ENCODE results near the gene CCDC30.

GRCh38 chr1:42432714-42433113, 30.4 kb upstream of the CCDC30 start:
- TF ChIP-seq CTCF (conservative IDR thresholded peaks at IDR 0.05; ENCODE audit: low read length), result no peak
- no peak for TF ChIP-seq EZH2phosphoT487 (IDR thresholded peaks at IDR 0.05; ENCODE audit: borderline replicate concordance)
